ENCODE measurements around the gene TEX50. TPM values are rescaled to one million over a fixed set of nuclear protein-coding genes. Genes with fewer than 3 reads are reported as not detected.

Gene TEX50
- total and polyA plus RNA-seq, 2 experiments from 2014 or later, result not detected

DNA sequence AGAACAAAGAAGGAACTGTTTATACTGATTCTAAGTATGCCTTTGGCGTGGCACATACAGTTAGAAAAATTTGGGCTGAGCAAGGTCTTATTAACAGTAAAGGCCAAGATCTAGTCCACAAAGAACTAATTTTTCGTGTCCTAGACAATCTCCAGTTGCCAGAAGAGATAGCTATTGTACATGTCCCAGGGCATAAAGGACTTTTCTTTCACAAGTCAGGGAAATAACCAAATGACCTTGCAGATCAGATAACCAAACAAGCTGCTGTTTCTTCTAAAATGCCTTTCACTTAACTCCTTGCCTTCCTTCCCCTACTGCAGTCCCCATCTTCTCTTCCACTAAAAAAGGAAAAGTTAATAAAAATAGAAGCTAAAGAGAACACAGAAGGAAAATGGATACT is 4.0 kb downstream of the TEX50 start:
- peaks cover 3% of the 10 kb centered on the region; the same call in 1 of the 2 replicates for H3K9me2 ChIP-seq (ENCODE audit: insufficient read depth)
- H2AFZ ChIP-seq, result no peak overlapping the region
- peaks cover 6% of the 10 kb centered on the region for H3K27me3 Mint-ChIP-seq (ENCODE audit: insufficient read depth, low read depth, poor library complexity)
- no peaks in the 10 kb centered on the region for H3K4me1 ChIP-seq (ENCODE audit: insufficient read depth)
- no peak overlapping the region for H3K4me3 ChIP-seq
- no peak overlapping the region for H3K4me3 Mint-ChIP-seq
- peaks cover 23% of the 10 kb centered on the region for H3K36me3 ChIP-seq (ENCODE audit: insufficient read depth)
- H3K27ac ChIP-seq (ENCODE audit: low read depth), result no peak overlapping the region
- H4K20me1 ChIP-seq (replicated peaks; ENCODE audit: insufficient read depth), result no peaks in the 10 kb centered on the region
- no peaks in the 10 kb centered on the region for H3K79me2 ChIP-seq (replicated peaks; ENCODE audit: insufficient read depth)
- no peaks in the 10 kb centered on the region for H3F3A ChIP-seq (replicated peaks; ENCODE audit: low read depth)
- peaks cover 34% of the 10 kb centered on the region for H3K36me3 Mint-ChIP-seq (ENCODE audit: low read depth)
- peaks cover 3% of the 10 kb centered on the region; the same call in 2 of the 3 replicates for H3K4me1 Mint-ChIP-seq
- DNase-seq (ENCODE audit: low spot score) (no peak), ATAC-seq (no peak)
- H3K9me3 Mint-ChIP-seq, result peaks cover 31% of the 10 kb centered on the region
- H3K27me3 ChIP-seq (ENCODE audit: insufficient read depth), result no peaks in the 10 kb centered on the region
- H3K4me2 ChIP-seq, result no peak overlapping the region
- TF ChIP-seq EZH2 (IDR thresholded peaks at IDR 0.05; ENCODE audit: low read depth, unreplicated experiment), result no peak
- TF ChIP-seq ZNF331 (CRISPR knock-in tag; IDR thresholded peaks at IDR 0.05; ENCODE audit: low read depth), result no peak
- TF ChIP-seq NANOG (IDR thresholded peaks at IDR 0.05; ENCODE audit: borderline replicate concordance), result no peak
- TF ChIP-seq EZH2phosphoT487 (IDR thresholded peaks at IDR 0.05; ENCODE audit: unreplicated experiment), result no peak
- no peak for TF ChIP-seq POLR2AphosphoS5 (IDR thresholded peaks at IDR 0.05; ENCODE audit: low read depth)
- no peak for TF ChIP-seq REST (IDR thresholded peaks at IDR 0.05; ENCODE audit: unreplicated experiment)
- no peak for TF ChIP-seq STAT1 (IDR thresholded peaks at IDR 0.05; ENCODE audit: unreplicated experiment)
- TF ChIP-seq CREB1 (CRISPR knock-in tag; IDR thresholded peaks at IDR 0.05; ENCODE audit: low read depth), result no peak
- TF ChIP-seq, protein P1, sequence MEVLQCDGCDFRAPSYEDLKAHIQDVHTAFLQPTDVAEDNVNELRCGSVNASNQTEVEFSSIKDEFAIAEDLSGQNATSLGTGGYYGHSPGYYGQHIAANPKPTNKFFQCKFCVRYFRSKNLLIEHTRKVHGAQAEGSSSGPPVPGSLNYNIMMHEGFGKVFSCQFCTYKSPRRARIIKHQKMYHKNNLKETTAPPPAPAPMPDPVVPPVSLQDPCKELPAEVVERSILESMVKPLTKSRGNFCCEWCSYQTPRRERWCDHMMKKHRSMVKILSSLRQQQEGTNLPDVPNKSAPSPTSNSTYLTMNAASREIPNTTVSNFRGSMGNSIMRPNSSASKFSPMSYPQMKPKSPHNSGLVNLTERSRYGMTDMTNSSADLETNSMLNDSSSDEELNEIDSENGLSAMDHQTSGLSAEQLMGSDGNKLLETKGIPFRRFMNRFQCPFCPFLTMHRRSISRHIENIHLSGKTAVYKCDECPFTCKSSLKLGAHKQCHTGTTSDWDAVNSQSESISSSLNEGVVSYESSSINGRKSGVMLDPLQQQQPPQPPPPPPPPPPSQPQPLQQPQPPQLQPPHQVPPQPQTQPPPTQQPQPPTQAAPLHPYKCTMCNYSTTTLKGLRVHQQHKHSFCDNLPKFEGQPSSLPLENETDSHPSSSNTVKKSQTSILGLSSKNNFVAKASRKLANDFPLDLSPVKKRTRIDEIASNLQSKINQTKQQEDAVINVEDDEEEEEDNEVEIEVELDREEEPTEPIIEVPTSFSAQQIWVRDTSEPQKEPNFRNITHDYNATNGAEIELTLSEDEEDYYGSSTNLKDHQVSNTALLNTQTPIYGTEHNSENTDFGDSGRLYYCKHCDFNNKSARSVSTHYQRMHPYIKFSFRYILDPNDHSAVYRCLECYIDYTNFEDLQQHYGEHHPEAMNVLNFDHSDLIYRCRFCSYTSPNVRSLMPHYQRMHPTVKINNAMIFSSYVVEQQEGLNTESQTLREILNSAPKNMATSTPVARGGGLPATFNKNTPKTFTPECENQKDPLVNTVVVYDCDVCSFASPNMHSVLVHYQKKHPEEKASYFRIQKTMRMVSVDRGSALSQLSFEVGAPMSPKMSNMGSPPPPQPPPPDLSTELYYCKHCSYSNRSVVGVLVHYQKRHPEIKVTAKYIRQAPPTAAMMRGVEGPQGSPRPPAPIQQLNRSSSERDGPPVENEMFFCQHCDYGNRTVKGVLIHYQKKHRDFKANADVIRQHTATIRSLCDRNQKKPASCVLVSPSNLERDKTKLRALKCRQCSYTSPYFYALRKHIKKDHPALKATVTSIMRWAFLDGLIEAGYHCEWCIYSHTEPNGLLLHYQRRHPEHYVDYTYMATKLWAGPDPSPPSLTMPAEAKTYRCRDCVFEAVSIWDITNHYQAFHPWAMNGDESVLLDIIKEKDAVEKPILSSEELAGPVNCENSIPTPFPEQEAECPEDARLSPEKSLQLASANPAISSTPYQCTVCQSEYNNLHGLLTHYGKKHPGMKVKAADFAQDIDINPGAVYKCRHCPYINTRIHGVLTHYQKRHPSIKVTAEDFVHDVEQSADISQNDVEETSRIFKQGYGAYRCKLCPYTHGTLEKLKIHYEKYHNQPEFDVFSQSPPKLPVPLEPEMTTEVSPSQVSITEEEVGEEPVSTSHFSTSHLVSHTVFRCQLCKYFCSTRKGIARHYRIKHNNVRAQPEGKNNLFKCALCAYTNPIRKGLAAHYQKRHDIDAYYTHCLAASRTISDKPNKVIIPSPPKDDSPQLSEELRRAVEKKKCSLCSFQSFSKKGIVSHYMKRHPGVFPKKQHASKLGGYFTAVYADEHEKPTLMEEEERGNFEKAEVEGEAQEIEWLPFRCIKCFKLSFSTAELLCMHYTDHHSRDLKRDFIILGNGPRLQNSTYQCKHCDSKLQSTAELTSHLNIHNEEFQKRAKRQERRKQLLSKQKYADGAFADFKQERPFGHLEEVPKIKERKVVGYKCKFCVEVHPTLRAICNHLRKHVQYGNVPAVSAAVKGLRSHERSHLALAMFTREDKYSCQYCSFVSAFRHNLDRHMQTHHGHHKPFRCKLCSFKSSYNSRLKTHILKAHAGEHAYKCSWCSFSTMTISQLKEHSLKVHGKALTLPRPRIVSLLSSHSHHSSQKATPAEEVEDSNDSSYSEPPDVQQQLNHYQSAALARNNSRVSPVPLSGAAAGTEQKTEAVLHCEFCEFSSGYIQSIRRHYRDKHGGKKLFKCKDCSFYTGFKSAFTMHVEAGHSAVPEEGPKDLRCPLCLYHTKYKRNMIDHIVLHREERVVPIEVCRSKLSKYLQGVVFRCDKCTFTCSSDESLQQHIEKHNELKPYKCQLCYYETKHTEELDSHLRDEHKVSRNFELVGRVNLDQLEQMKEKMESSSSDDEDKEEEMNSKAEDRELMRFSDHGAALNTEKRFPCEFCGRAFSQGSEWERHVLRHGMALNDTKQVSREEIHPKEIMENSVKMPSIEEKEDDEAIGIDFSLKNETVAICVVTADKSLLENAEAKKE (CRISPR knock-in tag; IDR thresholded peaks at IDR 0.05), result no peak
- no peak for TF ChIP-seq ETS1 (IDR thresholded peaks at IDR 0.05)
- TF ChIP-seq ZNF114 (CRISPR knock-in tag; IDR thresholded peaks at IDR 0.05), result no peak
- TF ChIP-seq, protein P2, sequence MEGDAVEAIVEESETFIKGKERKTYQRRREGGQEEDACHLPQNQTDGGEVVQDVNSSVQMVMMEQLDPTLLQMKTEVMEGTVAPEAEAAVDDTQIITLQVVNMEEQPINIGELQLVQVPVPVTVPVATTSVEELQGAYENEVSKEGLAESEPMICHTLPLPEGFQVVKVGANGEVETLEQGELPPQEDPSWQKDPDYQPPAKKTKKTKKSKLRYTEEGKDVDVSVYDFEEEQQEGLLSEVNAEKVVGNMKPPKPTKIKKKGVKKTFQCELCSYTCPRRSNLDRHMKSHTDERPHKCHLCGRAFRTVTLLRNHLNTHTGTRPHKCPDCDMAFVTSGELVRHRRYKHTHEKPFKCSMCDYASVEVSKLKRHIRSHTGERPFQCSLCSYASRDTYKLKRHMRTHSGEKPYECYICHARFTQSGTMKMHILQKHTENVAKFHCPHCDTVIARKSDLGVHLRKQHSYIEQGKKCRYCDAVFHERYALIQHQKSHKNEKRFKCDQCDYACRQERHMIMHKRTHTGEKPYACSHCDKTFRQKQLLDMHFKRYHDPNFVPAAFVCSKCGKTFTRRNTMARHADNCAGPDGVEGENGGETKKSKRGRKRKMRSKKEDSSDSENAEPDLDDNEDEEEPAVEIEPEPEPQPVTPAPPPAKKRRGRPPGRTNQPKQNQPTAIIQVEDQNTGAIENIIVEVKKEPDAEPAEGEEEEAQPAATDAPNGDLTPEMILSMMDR (conservative IDR thresholded peaks at IDR 0.05; ENCODE audit: low read depth in 2 of 2), result no peak
- no peak for TF ChIP-seq JUNB (IDR thresholded peaks at IDR 0.05; ENCODE audit: unreplicated experiment)
- no peak overlapping the region for H3K27ac Mint-ChIP-seq
